H1 (cell line): ENCODE measurements around the gene MYLK. TPM values are rescaled to one million over a fixed set of nuclear protein-coding genes. Genes with fewer than 3 reads are reported as not detected.

Source experiments
- CTCF ChIA-PET: fragments of 300-600 bp; sonication (Branson Sonifier 250); formaldehyde crosslinking; loops from one replicate; lab custom pipeline; 2021; ENCODE audit not compliant: partially characterized antibody; lab: Charles Lee
- POLR2A ChIA-PET: fragments of 300-600 bp; sonication (Branson Sonifier 250); formaldehyde crosslinking; loops from one replicate; lab custom pipeline; 2021; ENCODE audit warnings: inconsistent platforms; ENCODE audit not compliant: partially characterized antibody; lab: Charles Lee
- DNase-seq, 2 experiments: peaks; one replicate each; pipeline versions ENCODE4 v3.0.0 to v3.0.0-alpha.2; 2010 to 2022; ENCODE audit warnings: low spot score in 2 of 2, low read depth in 1 of 2, mixed read lengths in 1 of 2
- FAIRE-seq: peaks from 2 replicates; lab custom pipeline; 2011; peaks lifted over from hg19 to GRCh38; lab: Jason Lieb, UNC
- H2AFZ ChIP-seq: 2 replicates; pipeline ENCODE4 v1.8.1; 2012; ENCODE audit warnings: low read length, inconsistent platforms
- H2AK5ac ChIP-seq: 2 replicates; pipeline ENCODE4 v1.6.1; 2013; ENCODE audit warnings: low read depth, low read length
- H2BK120ac ChIP-seq: replicated peaks from 2 replicates; pipeline ENCODE3; 2013; ENCODE audit warnings: low read depth, low read length, inconsistent platforms
- H2BK12ac ChIP-seq: 2 replicates; pipeline ENCODE4 v1.6.1; 2013; ENCODE audit warnings: low read depth, low read length
- H2BK15ac ChIP-seq: 2 replicates; pipeline ENCODE4 v1.6.1; 2013; ENCODE audit warnings: low read length
- H2BK20ac ChIP-seq: 2 replicates; pipeline ENCODE4 v1.6.1; 2013; ENCODE audit warnings: low read length
- H2BK5ac ChIP-seq: 2 replicates; pipeline ENCODE4 v1.6.1; 2013; ENCODE audit warnings: low read depth, low read length
- H3K14ac ChIP-seq: 2 replicates; pipeline ENCODE4 v1.6.1; 2013; ENCODE audit warnings: inconsistent platforms; ENCODE audit not compliant: insufficient read length
- H3K18ac ChIP-seq: 2 replicates; pipeline ENCODE4 v1.6.1; 2013; ENCODE audit warnings: low read length; ENCODE audit errors: extremely low read depth
- H3K23ac ChIP-seq: 2 replicates; pipeline ENCODE4 v1.6.1; 2013; ENCODE audit warnings: inconsistent platforms; ENCODE audit not compliant: insufficient read length
- H3K23me2 ChIP-seq: 2 replicates; pipeline ENCODE4 v1.6.1; 2013; ENCODE audit warnings: low read depth, low read length
- H3K27ac ChIP-seq: 2 replicates; pipeline ENCODE4 v1.6.1; 2011; ENCODE audit warnings: low read depth, low read length, inconsistent platforms
- H3K27me3 ChIP-seq, 4 experiments: replicated peaks in 1 of 4; 1 replicate in 1 of 4; 2 replicates in 3 of 4; pipeline versions ENCODE4 v1.6.1 to v1.8.1; 2011 to 2013; ENCODE audit warnings: low read length in 3 of 4, mild to moderate bottlenecking in 3 of 4, inconsistent platforms in 2 of 4, mixed read lengths in 2 of 4, moderate library complexity in 1 of 4; ENCODE audit not compliant: control insufficient read depth in 3 of 4, insufficient read depth in 3 of 4; ENCODE audit errors: extremely low read depth in 1 of 4
- H3K36me3 ChIP-seq, 4 experiments: 2 replicates each; pipeline versions ENCODE4 v1.6.1 to v1.8.1; 2011 to 2013; ENCODE audit warnings: mild to moderate bottlenecking in 4 of 4, low read length in 3 of 4, moderate library complexity in 2 of 4, control low read depth in 1 of 4, inconsistent platforms in 1 of 4; ENCODE audit not compliant: insufficient read depth in 4 of 4, control insufficient read depth in 2 of 4
- H3K4ac ChIP-seq: replicated peaks from 2 replicates; pipeline ENCODE3; 2013; ENCODE audit warnings: low read length, low read depth, mixed read lengths, inconsistent platforms; ENCODE audit not compliant: insufficient read length
- H3K4me1 ChIP-seq, 4 experiments: replicated peaks in 1 of 4; 1 replicate in 1 of 4; 2 replicates in 3 of 4; pipeline versions ENCODE4 v1.6.1 to v1.8.1; 2011 to 2013; ENCODE audit warnings: low read length in 3 of 4, inconsistent platforms in 2 of 4, mixed read lengths in 1 of 4; ENCODE audit not compliant: insufficient read depth in 4 of 4, control insufficient read depth in 3 of 4
- H3K4me2 ChIP-seq, 2 experiments: 2 replicates each; pipeline versions ENCODE4 v1.6.1 to v1.8.1; 2011 to 2013; ENCODE audit warnings: low read depth in 2 of 2, low read length in 2 of 2, control low read depth in 1 of 2, inconsistent platforms in 1 of 2, mild to moderate bottlenecking in 1 of 2; ENCODE audit not compliant: insufficient read depth in 1 of 2
- H3K4me3 ChIP-seq, 4 experiments: fragments of 200-600, 300-600 bp in 1 of 4; sonication (generic), shearing (Covaris generic), sonication (Bioruptor Twin) in 1 of 4; 2 replicates each; pipeline versions ENCODE4 v1.5.1 to v1.8.1; 2011 to 2016; ENCODE audit warnings: low read length in 4 of 4, low read depth in 3 of 4, control low read depth in 2 of 4, inconsistent platforms in 2 of 4, mild to moderate bottlenecking in 2 of 4, mixed read lengths in 1 of 4, moderate library complexity in 1 of 4; ENCODE audit not compliant: insufficient read depth in 2 of 4; ENCODE audit errors: extremely low read depth in 1 of 4
- H3K56ac ChIP-seq: replicated peaks from 2 replicates; pipeline ENCODE3; 2013; ENCODE audit warnings: low read depth, mild to moderate bottlenecking, mixed read lengths, low read length, inconsistent platforms; ENCODE audit not compliant: insufficient read length
- H3K79me1 ChIP-seq: 2 replicates; pipeline ENCODE4 v1.6.1; 2013; ENCODE audit warnings: low read depth, low read length, control low read depth
- H3K79me2 ChIP-seq, 2 experiments: 2 replicates each; pipeline versions ENCODE4 v1.6.1 to v1.8.1; 2012 to 2013; ENCODE audit warnings: low read length in 2 of 2, mild to moderate bottlenecking in 2 of 2, inconsistent platforms in 1 of 2; ENCODE audit not compliant: insufficient read depth in 2 of 2, control insufficient read depth in 1 of 2
- H3K9ac ChIP-seq, 4 experiments: replicated peaks in 1 of 4; 1 replicate in 1 of 4; 2 replicates in 3 of 4; pipeline versions ENCODE4 v1.6.1 to v1.8.1; 2011 to 2013; ENCODE audit warnings: low read depth in 3 of 4, low read length in 3 of 4, control low read depth in 2 of 4, mild to moderate bottlenecking in 2 of 4, moderate library complexity in 2 of 4, inconsistent platforms in 1 of 4; ENCODE audit errors: extremely low read depth in 1 of 4
- H3K9me3 ChIP-seq, 2 experiments: 2 replicates each; pipeline versions ENCODE4 v1.6.1 to v1.8.1; 2012 to 2013; ENCODE audit warnings: mild to moderate bottlenecking in 2 of 2, moderate library complexity in 2 of 2, control low read depth in 1 of 2, inconsistent platforms in 1 of 2, low read depth in 1 of 2, low read length in 1 of 2, mixed read lengths in 1 of 2; ENCODE audit not compliant: insufficient read depth in 2 of 2
- H4K20me1 ChIP-seq, 2 experiments: replicated peaks in 1 of 2; 2 replicates each; pipeline versions ENCODE3 to v1.8.1; 2011 to 2013; ENCODE audit warnings: inconsistent platforms in 2 of 2, low read length in 2 of 2, mild to moderate bottlenecking in 1 of 2; ENCODE audit not compliant: insufficient read depth in 2 of 2, control insufficient read depth in 1 of 2
- H4K5ac ChIP-seq: 2 replicates; pipeline ENCODE4 v1.6.1; 2013; ENCODE audit warnings: low read length, low read depth, mixed read lengths, inconsistent platforms; ENCODE audit not compliant: insufficient read length
- H4K8ac ChIP-seq: 2 replicates; pipeline ENCODE4 v1.8.0; 2013; ENCODE audit warnings: mild to moderate bottlenecking, moderate library complexity, low read length, inconsistent platforms; ENCODE audit not compliant: insufficient read depth; ENCODE audit errors: extremely low read depth
- H4K91ac ChIP-seq: replicated peaks from 2 replicates; pipeline ENCODE3; 2013; ENCODE audit warnings: low read length, mixed read lengths, inconsistent platforms; ENCODE audit not compliant: insufficient read length
- BACH1 ChIP-seq: IDR thresholded peaks from 2 replicates; pipeline ENCODE4 v1.6.1; 2012; ENCODE audit warnings: low read length, improper control_type of control experiment
- CBX5 ChIP-seq: fragments of 300-800, 300-1000 bp; sonication (generic); IDR thresholded peaks from 2 replicates; pipeline ENCODE4 v1.7.1; 2016; ENCODE audit warnings: antibody characterized with exemption, low read length, low read depth
- CHD2 ChIP-seq: IDR thresholded peaks from 2 replicates; pipeline ENCODE4 v1.6.1; 2012; ENCODE audit warnings: low read length, improper control_type of control experiment
- CREB1 ChIP-seq: IDR thresholded peaks from 2 replicates; pipeline ENCODE4 v1.6.1; 2012; ENCODE audit warnings: inconsistent platforms
- HDAC6 ChIP-seq: IDR thresholded peaks from one replicate; pipeline ENCODE4 v1.7.1; 2012; ENCODE audit warnings: low read depth, mild to moderate bottlenecking, inconsistent platforms, low read length, moderate library complexity
- NRF1 ChIP-seq: IDR thresholded peaks from 2 replicates; pipeline ENCODE4 v1.6.1; 2011; ENCODE audit warnings: mild to moderate bottlenecking, low read depth, low read length, improper control_type of control experiment
- POU5F1 ChIP-seq: IDR thresholded peaks from 2 replicates; pipeline ENCODE4 v1.6.1; 2011; ENCODE audit warnings: low read depth, mild to moderate bottlenecking, low read length, moderate library complexity
- RXRA ChIP-seq: IDR thresholded peaks from 2 replicates; pipeline ENCODE4 v1.6.1; 2011; ENCODE audit warnings: low read depth, mild to moderate bottlenecking, low read length, moderate library complexity; ENCODE audit not compliant: insufficient read depth
- SIN3A ChIP-seq, 2 experiments: IDR thresholded peaks in 1 of 2; conservative IDR thresholded peaks in 1 of 2; 2 replicates each; pipeline ENCODE4 v1.6.1; 2011 to 2012; ENCODE audit warnings: low read length in 2 of 2, improper control_type of control experiment in 1 of 2, low read depth in 1 of 2, mild to moderate bottlenecking in 1 of 2
- SIRT6 ChIP-seq: IDR thresholded peaks from one replicate; pipeline ENCODE4 v1.7.1; 2012; ENCODE audit warnings: low read length, inconsistent platforms
- SP2 ChIP-seq: IDR thresholded peaks from 2 replicates; pipeline ENCODE4 v1.6.1; 2012; ENCODE audit warnings: mild to moderate bottlenecking, low read length, inconsistent platforms
- WGBS, 2 experiments: shearing (Covaris generic) in 1 of 2; methylation state at CpG; one replicate each; pipeline versions ENCODE4 v1.1.6 to v1.1.7; 2013 to 2015; ENCODE audit warnings: low lambda C conversion rate in 2 of 2, mixed read lengths in 2 of 2, inconsistent platforms in 1 of 2, low coverage in 1 of 2, missing lambda C conversion rate in 1 of 2; ENCODE audit not compliant: insufficient replicate concordance in 2 of 2, insufficient coverage in 1 of 2, insufficient read length in 1 of 2; ENCODE audit errors: extremely low coverage in 1 of 2, missing lambda C conversion rate in 1 of 2; 5-methylcytosine and 5-hydroxymethylcytosine counted together
- polyA plus RNA-seq, 7 experiments: library from polyadenylated mRNA; depleted of rRNA in 3 of 7; stranded (reverse) in 5 of 7; unstranded in 2 of 7; fragments of >200 nt in 5 of 7; fragments of 200-250 nt in 2 of 7; gene quantifications; 1 replicate in 5 of 7; 2 replicates in 1 of 7; 4 replicates in 1 of 7; pipeline versions ENCODE4 v1.2.1 to v1.2.3, GENCODE V29; 2011 to 2013; ENCODE audit warnings: missing spikeins in 2 of 7, mixed read lengths in 2 of 7
- total RNA-seq: library from RNA; stranded (reverse); fragmentation: NEBNext Ultra II Directional; extraction: Animal tissue kit (Norgen Biotek cat#: 25700); gene quantifications from 2 replicates; pipeline ENCODE4 v1.2.1, GENCODE V29; 2021

MYLK gene
- total and polyA plus RNA-seq, 2 of the 8 experiments (the other 6 are each of a cell fraction or from before 2014, with no cell fraction given), result 11.6 to 21.3 TPM

DNA sequence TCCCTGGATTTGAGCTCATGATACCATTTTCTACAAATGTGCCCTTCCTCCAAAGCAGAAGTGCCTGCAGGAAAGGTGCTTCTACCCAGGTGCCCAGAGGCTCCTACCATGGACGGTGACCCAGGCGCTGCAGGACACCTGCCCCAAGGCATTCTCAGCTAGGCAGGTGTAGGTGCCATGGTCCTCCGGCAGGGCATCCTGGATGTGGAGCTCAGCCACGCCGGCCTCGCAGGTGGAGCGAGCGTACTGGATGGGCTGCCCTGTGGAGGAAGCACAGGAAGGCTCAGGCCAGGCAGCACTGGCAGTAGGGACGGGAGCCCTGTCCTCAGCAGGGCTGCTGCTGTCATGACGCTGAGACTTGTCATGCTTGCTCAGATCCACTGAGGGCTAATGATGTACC, 162.1 kb downstream of the MYLK start:
- H3K23me2 ChIP-seq, result no peaks in the 10 kb centered on the region
- H3K18ac ChIP-seq, result no peak overlapping the region
- CTCF ChIA-PET, result interaction anchor here (1.5 to 6.0 kb wide), 8 partner anchors 8 to 79 kb away, joined by 3 to 130 read pairs (median 20); no protein-coding TSS in a partner anchor
- H3K4me2 ChIP-seq, result no peak overlapping the region
- no peak overlapping the region for H2BK20ac ChIP-seq
- no peak overlapping the region for H2BK120ac ChIP-seq
- no peak overlapping the region for H2BK15ac ChIP-seq
- H3K9ac ChIP-seq, result no peak overlapping the region
- no peaks in the 10 kb centered on the region for H3K79me2 ChIP-seq
- H4K5ac ChIP-seq, result no peak overlapping the region
- no peak for FAIRE-seq
- TF ChIP-seq CBX5, result no peak
- no peak for TF ChIP-seq RXRA
- no peak for TF ChIP-seq CREB1
- TF ChIP-seq SP2, result no peak
- no peak for TF ChIP-seq CHD2
- no peak for TF ChIP-seq SIRT6
- TF ChIP-seq POU5F1, result no peak
- TF ChIP-seq BACH1, result no peak
- TF ChIP-seq HDAC6, result no peak
- TF ChIP-seq SIN3A (conservative IDR thresholded peaks at IDR 0.05 in 1 of 2, IDR thresholded peaks at IDR 0.05 in 1 of 2; ENCODE audit: low read depth in 1 of 2, low read length in 2 of 2), result no peak
- TF ChIP-seq NRF1, result no peak
- TF ChIP-seq, all 59 proteins: peak for 0
- H3K36me3 ChIP-seq, result no peaks in the 10 kb centered on the region
- H2BK12ac ChIP-seq, result no peak overlapping the region
- no peaks in the 10 kb centered on the region for H3K79me1 ChIP-seq
- no peak overlapping the region for H3K14ac ChIP-seq
- POLR2A ChIA-PET, result no interaction called here
- no peaks in the 10 kb centered on the region for H4K20me1 ChIP-seq
- peaks cover 0 to 4% (median 2%) of the 10 kb centered on the region in 4 experiments; a peak in 3 of 7 replicates for H3K4me1 ChIP-seq
- H3K27me3 ChIP-seq, result no peaks in the 10 kb centered on the region
- H3K9me3 ChIP-seq, result no peaks in the 10 kb centered on the region
- no peak overlapping the region for H2BK5ac ChIP-seq
- no peak overlapping the region for H4K91ac ChIP-seq
- no peak overlapping the region for H3K4me3 ChIP-seq
- WGBS, 2 experiments, result 79% methylated on average over 10 of the region's 10 CpGs; no CpG with 5 or more reads in 1 of the 2 experiments
- H4K8ac ChIP-seq, result no peak overlapping the region
- no peak for DNase-seq
- no peak overlapping the region for H3K56ac ChIP-seq
- no peak overlapping the region for H3K4ac ChIP-seq
- no peak overlapping the region for H2AK5ac ChIP-seq
- no peak overlapping the region for H2AFZ ChIP-seq
- H3K27ac ChIP-seq, result no peak overlapping the region
- H3K23ac ChIP-seq, result no peak overlapping the region
